ENCODE results near the gene TGM6. TPM values are rescaled to one million over a fixed set of nuclear protein-coding genes. Genes with fewer than 3 reads are reported as not detected.

The TGM6 gene
- total RNA-seq, 4 donors from 2014 or later, result not detected

DNA sequence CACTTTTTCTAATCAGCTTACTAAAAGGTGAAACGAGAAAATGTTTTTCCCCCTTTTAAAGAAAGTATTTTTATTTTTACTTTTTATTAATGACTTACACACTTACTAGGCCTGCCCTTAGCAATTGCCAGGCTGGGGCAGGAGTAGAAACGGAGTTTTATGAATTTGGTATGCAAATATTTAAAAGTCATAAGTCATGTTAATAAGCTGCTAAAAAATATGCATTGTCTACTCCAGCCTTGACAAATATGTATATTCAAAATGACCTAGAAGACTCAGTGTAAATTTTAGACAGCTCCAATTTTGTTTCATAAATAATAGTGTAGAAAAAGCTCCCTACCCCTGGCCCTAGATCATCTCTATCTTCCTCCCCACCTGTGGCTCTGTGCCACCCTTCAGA, 17.5 kb upstream of the TGM6 start:
- no peak for TF ChIP-seq POLR2A (IDR thresholded peaks at IDR 0.05)
- TF ChIP-seq, protein P1, sequence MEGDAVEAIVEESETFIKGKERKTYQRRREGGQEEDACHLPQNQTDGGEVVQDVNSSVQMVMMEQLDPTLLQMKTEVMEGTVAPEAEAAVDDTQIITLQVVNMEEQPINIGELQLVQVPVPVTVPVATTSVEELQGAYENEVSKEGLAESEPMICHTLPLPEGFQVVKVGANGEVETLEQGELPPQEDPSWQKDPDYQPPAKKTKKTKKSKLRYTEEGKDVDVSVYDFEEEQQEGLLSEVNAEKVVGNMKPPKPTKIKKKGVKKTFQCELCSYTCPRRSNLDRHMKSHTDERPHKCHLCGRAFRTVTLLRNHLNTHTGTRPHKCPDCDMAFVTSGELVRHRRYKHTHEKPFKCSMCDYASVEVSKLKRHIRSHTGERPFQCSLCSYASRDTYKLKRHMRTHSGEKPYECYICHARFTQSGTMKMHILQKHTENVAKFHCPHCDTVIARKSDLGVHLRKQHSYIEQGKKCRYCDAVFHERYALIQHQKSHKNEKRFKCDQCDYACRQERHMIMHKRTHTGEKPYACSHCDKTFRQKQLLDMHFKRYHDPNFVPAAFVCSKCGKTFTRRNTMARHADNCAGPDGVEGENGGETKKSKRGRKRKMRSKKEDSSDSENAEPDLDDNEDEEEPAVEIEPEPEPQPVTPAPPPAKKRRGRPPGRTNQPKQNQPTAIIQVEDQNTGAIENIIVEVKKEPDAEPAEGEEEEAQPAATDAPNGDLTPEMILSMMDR (IDR thresholded peaks at IDR 0.05), result no peak
- no peak for DNase-seq
- intact Hi-C loops (cut with DNase I; ENCODE audit: low total_unique reads), result no loop called here
- H3K27me3 ChIP-seq, result no peaks in the 10 kb centered on the region
- H3K4me1 ChIP-seq, result no peaks in the 10 kb centered on the region
- H3K4me3 ChIP-seq, result no peak overlapping the region
- H3K27ac ChIP-seq, result no peak overlapping the region
- no peaks in the 10 kb centered on the region for H3K36me3 ChIP-seq
- peaks cover 0 to 3% of the 10 kb centered on the region in 2 donors for H3K9me3 ChIP-seq

- Histone ChIP-seq H3K36me3 (no peaks in the 10 kb centered on the region), H3K4me3 (no peak overlapping the region), H3K4me1 (no peaks in the 10 kb centered on the region), H3K9me3 (peaks cover 0 to 3% of the 10 kb centered on the region in 2 donors), H3K27me3 (no peaks in the 10 kb centered on the region), H3K27ac (no peak overlapping the region)
- intact Hi-C loops (cut with DNase I; ENCODE audit: low total_unique reads), result no loop called here
- no peak for DNase-seq
- TF ChIP-seq, protein P1 (IDR thresholded peaks at IDR 0.05), result no peak
- TF ChIP-seq POLR2A (IDR thresholded peaks at IDR 0.05), result no peak
Observed at GRCh38 chr20:2363587-2363986, 17.1 kb upstream of the TGM6 start.

GRCh38 chr20:2364044-2364443, 16.7 kb upstream of the TGM6 start:
- Histone ChIP-seq H3K27me3 (no peaks in the 10 kb centered on the region), H3K36me3 (no peaks in the 10 kb centered on the region), H3K4me1 (no peaks in the 10 kb centered on the region), H3K4me3 (no peak overlapping the region), H3K27ac (no peak overlapping the region), H3K9me3 (peaks cover 0 to 3% of the 10 kb centered on the region in 2 donors)
- no peak for DNase-seq
- TF ChIP-seq, protein P1 (IDR thresholded peaks at IDR 0.05), result no peak
- no peak for TF ChIP-seq POLR2A (IDR thresholded peaks at IDR 0.05)
- intact Hi-C loops (cut with DNase I; ENCODE audit: low total_unique reads), result no loop called here

GRCh38 chr20:2365091-2365490, 15.6 kb upstream of the TGM6 start:
- Histone ChIP-seq H3K4me1 (no peaks in the 10 kb centered on the region), H3K27ac (no peak overlapping the region), H3K27me3 (no peaks in the 10 kb centered on the region), H3K9me3 (peaks cover 0 to 3% of the 10 kb centered on the region in 2 donors), H3K4me3 (no peak overlapping the region), H3K36me3 (no peaks in the 10 kb centered on the region)
- intact Hi-C loops (cut with DNase I; ENCODE audit: low total_unique reads), result no loop called here
- no peak for DNase-seq
- TF ChIP-seq POLR2A (IDR thresholded peaks at IDR 0.05), result no peak
- TF ChIP-seq, protein P1 (IDR thresholded peaks at IDR 0.05), result no peak

- H3K27me3 ChIP-seq, result no peaks in the 10 kb centered on the region
- intact Hi-C loops (cut with DNase I; ENCODE audit: low total_unique reads), result no loop called here
- no peaks in the 10 kb centered on the region for H3K4me1 ChIP-seq
- H3K36me3 ChIP-seq, result no peaks in the 10 kb centered on the region
- peaks cover 0 to 3% of the 10 kb centered on the region in 2 donors for H3K9me3 ChIP-seq
- DNase-seq, result no peak
- H3K27ac ChIP-seq, result no peak overlapping the region
- H3K4me3 ChIP-seq, result no peak overlapping the region
- TF ChIP-seq, protein P1 (IDR thresholded peaks at IDR 0.05), result no peak
- TF ChIP-seq POLR2A (IDR thresholded peaks at IDR 0.05), result no peak
Observed at GRCh38 chr20:2365666-2366065, 15.0 kb upstream of the TGM6 start.

Data from uterus (tissue), 4 donors.